SJCRH30 (cell line): ENCODE data around the gene MYL10. TPM values are rescaled to one million over a fixed set of nuclear protein-coding genes. Genes with fewer than 3 reads are reported as not detected.

Experiments
- DNase-seq, 2 experiments: peaks; one replicate each; pipeline ENCODE4 v3.0.0-alpha.2; 2015 to 2020
- H3K27ac ChIP-seq: fragments of 250-450 bp; sonication (Bioruptor Pico); 2 replicates; pipeline ENCODE4 v1.5.1; 2020; ENCODE audit warnings: mild to moderate bottlenecking, moderate library complexity
- H3K27me3 ChIP-seq: fragments of 250-450 bp; sonication (Bioruptor Pico); 2 replicates; pipeline ENCODE4 v1.5.1; 2020; ENCODE audit warnings: mild to moderate bottlenecking, moderate library complexity
- H3K36me3 ChIP-seq: fragments of 250-450 bp; sonication (Bioruptor Pico); 2 replicates; pipeline ENCODE4 v1.5.1; 2020; ENCODE audit warnings: mild to moderate bottlenecking, moderate library complexity
- H3K4me1 ChIP-seq: fragments of 250-450 bp; sonication (Bioruptor Pico); 2 replicates; pipeline ENCODE4 v1.5.1; 2020; ENCODE audit warnings: mild to moderate bottlenecking, moderate library complexity
- H3K4me3 ChIP-seq: fragments of 250-450 bp; sonication (Bioruptor Pico); 2 replicates; pipeline ENCODE4 v1.5.1; 2020; ENCODE audit warnings: mild to moderate bottlenecking, moderate library complexity
- H3K9me3 ChIP-seq: fragments of 250-450 bp; sonication (Bioruptor Pico); replicated peaks from 2 replicates; pipeline ENCODE4 v1.5.1; 2020; ENCODE audit warnings: mild to moderate bottlenecking, moderate library complexity
- total RNA-seq: library from RNA; depleted of rRNA; stranded (reverse); fragments of >200 nt; shearing (Covaris generic); gene quantifications from 2 replicates; pipeline ENCODE4 v1.2.3, GENCODE V29; 2014; rRNA removed

Gene MYL10
- total RNA-seq: 3.9 and 4.1 TPM in 2 replicates

DNA sequence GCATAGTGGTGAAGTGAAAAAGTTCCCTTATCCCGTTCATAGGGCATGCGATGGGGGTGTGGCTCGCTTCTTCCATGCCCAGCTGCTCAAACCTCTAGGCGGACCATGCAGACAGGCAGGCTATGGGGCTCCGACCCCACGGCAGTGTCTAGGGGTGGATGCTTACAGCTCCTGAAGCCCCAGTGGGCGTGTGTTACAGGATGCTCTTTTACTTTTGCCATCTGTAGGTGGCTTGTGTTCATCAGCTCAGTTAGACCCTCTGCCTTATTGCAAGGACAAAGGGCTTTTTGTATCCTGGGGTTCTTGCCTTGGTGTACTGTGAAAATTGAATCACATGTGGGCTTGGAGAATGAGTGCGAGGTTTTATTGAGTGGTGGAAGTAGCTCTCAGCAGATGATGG, at the start of gene MYL10:
Gene MYL10 (minus strand): TSS at position 126 of the 400 bp plus-strand sequence. CDS start 178 bp downstream, outside the sequence.
- DNase-seq: peak; percentile 76 to 88
- H3K4me3 ChIP-seq: no peak within 1 kb of the TSS
- no peaks in the 10 kb centered on the region for H3K27me3 ChIP-seq
- H3K27ac ChIP-seq: peak within 1 kb of the TSS; percentile 71
- peaks cover 62% of the 10 kb centered on the region for H3K4me1 ChIP-seq
- no peaks in the 10 kb centered on the region for H3K9me3 ChIP-seq
- H3K36me3 ChIP-seq: no peaks in the 10 kb centered on the region

GRCh38 chr7:101678658-101679057, 49.6 kb upstream of the MYL10 start:
- DNase-seq: no peak
- Histone ChIP-seq H3K36me3 (no peaks in the 10 kb centered on the region), H3K4me1 (0 out of 2 replicates have a peak, but pooled peaks cover 4% of the 10 kb centered on the region), H3K4me3 (no peak overlapping the region), H3K27ac (no peak overlapping the region), H3K27me3 (no peaks in the 10 kb centered on the region), H3K9me3 (no peaks in the 10 kb centered on the region)

DNA sequence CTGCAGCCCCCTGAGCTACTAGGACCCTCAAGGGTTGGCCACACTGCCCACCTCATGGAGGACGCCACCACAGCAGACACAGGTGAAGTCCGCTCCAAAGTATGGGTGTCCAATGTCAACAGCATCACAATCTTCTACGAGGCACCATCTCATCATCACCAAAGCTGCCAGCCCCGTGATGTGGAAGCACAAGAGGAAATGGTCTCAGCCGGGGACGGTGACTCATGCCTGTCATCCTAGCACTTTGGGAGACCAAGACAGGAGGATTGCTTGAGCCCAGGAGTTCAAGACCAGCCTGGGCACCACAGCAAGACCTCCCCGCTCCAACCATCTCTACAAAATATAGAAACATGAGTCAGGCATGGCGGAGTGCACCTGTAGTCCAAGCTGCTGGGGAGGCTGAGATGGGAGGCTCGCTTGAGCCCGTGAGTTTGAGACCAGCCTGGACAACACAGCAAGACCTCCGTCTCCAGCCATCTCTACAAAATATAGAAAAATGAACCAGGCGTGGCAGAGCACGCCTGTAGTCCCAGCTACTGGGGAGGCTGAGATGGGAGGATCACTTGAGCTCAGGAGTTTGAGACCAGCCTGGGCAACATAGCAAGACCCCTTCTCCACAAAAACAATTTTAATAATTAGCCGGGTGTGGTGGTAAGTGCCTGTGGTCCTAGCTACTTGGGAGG, 48.8 kb upstream of the MYL10 start:
- no peaks in the 10 kb centered on the region for H3K36me3 ChIP-seq
- no peak for DNase-seq
- H3K27me3 ChIP-seq: no peaks in the 10 kb centered on the region
- H3K4me1 ChIP-seq: 0 out of 2 replicates have a peak, but pooled peaks cover 4% of the 10 kb centered on the region
- H3K9me3 ChIP-seq: 0 out of 2 replicates have a peak, but pooled peaks cover 2% of the 10 kb centered on the region
- H3K27ac ChIP-seq: no peak overlapping the region
- H3K4me3 ChIP-seq: no peak overlapping the region

DNA sequence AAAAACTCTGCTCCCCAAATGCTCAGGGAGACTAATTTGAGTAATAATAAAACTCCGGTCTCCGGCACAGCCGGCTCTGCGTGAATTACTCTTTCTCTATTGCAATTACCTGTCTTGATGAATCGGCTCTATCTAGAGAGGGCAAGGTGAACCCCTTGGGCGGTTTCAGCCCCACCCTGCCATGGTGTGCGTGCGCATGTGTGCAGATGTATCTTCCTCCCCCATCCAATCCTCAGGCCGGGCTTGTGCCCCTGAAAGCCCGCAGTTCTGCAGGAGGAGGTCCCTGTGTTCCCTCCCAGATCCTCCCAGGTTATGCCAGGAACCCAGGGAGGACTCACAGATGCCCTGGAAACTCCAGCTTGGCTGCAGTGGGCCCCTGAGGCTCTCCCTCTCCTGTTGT, 48.3 kb upstream of the MYL10 start:
- 0 out of 2 replicates have a peak, but pooled peaks cover 4% of the 10 kb centered on the region for H3K4me1 ChIP-seq
- H3K4me3 ChIP-seq: no peak overlapping the region
- H3K27ac ChIP-seq: no peak overlapping the region
- H3K27me3 ChIP-seq: no peaks in the 10 kb centered on the region
- 0 out of 2 replicates have a peak, but pooled peaks cover 2% of the 10 kb centered on the region for H3K9me3 ChIP-seq
- DNase-seq: no peak
- H3K36me3 ChIP-seq: no peaks in the 10 kb centered on the region

GRCh38 chr7:101676956-101677355, 47.9 kb upstream of the MYL10 start:
- no peak overlapping the region for H3K27ac ChIP-seq
- H3K9me3 ChIP-seq: 0 out of 2 replicates have a peak, but pooled peaks cover 2% of the 10 kb centered on the region
- H3K4me1 ChIP-seq: peaks cover 5% of the 10 kb centered on the region; the same call in 1 of the 2 replicates
- no peaks in the 10 kb centered on the region for H3K36me3 ChIP-seq
- no peak overlapping the region for H3K4me3 ChIP-seq
- H3K27me3 ChIP-seq: no peaks in the 10 kb centered on the region
- DNase-seq: no peak

DNA sequence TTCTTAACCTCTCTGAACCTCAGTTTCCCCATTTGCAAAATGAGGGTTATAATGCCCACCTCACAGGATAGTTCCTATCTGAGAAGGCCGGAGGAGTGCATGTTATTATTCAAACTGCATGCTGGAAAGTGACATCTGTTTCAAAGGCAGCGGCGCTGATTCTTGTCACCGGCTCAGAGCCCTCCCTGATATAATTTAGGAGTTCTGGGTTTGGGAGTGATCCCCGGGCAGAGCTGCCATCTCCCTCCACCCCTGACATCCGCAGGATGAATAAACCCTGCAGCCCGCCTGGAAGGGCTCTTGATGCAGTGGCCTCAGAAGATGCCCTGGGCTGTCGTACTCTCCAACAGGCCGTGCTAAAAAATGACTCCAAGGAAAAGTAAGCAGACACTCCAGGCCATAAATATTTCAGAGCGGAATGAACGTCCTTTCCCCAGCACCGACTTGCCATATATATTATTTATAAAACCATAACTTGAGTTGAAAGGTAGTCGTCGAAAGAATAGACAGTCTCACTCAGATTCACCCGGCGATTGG, 47.0 kb upstream of the MYL10 start:
- H3K36me3 ChIP-seq: no peaks in the 10 kb centered on the region
- H3K4me3 ChIP-seq: no peak overlapping the region
- 0 out of 2 replicates have a peak, but pooled peaks cover 2% of the 10 kb centered on the region for H3K9me3 ChIP-seq
- no peak for DNase-seq
- H3K27me3 ChIP-seq: no peaks in the 10 kb centered on the region
- peaks cover 8% of the 10 kb centered on the region; the same call in 1 of the 2 replicates for H3K4me1 ChIP-seq
- no peak overlapping the region for H3K27ac ChIP-seq

- peaks cover 8% of the 10 kb centered on the region; the same call in 1 of the 2 replicates for H3K4me1 ChIP-seq
- H3K4me3 ChIP-seq: no peak overlapping the region
- H3K9me3 ChIP-seq: 0 out of 2 replicates have a peak, but pooled peaks cover 2% of the 10 kb centered on the region
- no peak for DNase-seq
- H3K36me3 ChIP-seq: no peaks in the 10 kb centered on the region
- no peak overlapping the region for H3K27ac ChIP-seq
- no peaks in the 10 kb centered on the region for H3K27me3 ChIP-seq
Measured at GRCh38 chr7:101674439-101674838, 45.3 kb upstream of the MYL10 start.

- peak; percentile 53 to 69 for DNase-seq
- no peaks in the 10 kb centered on the region for H3K36me3 ChIP-seq
- 0 out of 2 replicates have a peak, but pooled peaks cover 2% of the 10 kb centered on the region for H3K9me3 ChIP-seq
- no peaks in the 10 kb centered on the region for H3K27me3 ChIP-seq
- H3K4me1 ChIP-seq: peaks cover 8% of the 10 kb centered on the region; the same call in 1 of the 2 replicates
- H3K4me3 ChIP-seq: no peak overlapping the region
- no peak overlapping the region for H3K27ac ChIP-seq
Measured at GRCh38 chr7:101673951-101674350, 44.9 kb upstream of the MYL10 start.

- Histone ChIP-seq H3K27ac (no peak overlapping the region), H3K4me3 (no peak overlapping the region), H3K36me3 (no peaks in the 10 kb centered on the region), H3K27me3 (no peaks in the 10 kb centered on the region), H3K9me3 (0 out of 2 replicates have a peak, but pooled peaks cover 2% of the 10 kb centered on the region), H3K4me1 (peaks cover 8% of the 10 kb centered on the region; the same call in 1 of the 2 replicates)
- DNase-seq: no peak
Measured at GRCh38 chr7:101673315-101673714, 44.2 kb upstream of the MYL10 start.

- peak; percentile 25 to 56 for DNase-seq
- Histone ChIP-seq H3K4me3 (no peak overlapping the region), H3K27ac (no peak overlapping the region), H3K36me3 (no peaks in the 10 kb centered on the region), H3K4me1 (peaks cover 8% of the 10 kb centered on the region; the same call in 1 of the 2 replicates), H3K9me3 (0 out of 2 replicates have a peak, but pooled peaks cover 2% of the 10 kb centered on the region), H3K27me3 (no peaks in the 10 kb centered on the region)
Measured at GRCh38 chr7:101671371-101672356, 42.6 kb upstream of the MYL10 start.

- Histone ChIP-seq H3K27ac (no peak overlapping the region), H3K4me3 (no peak overlapping the region), H3K36me3 (no peaks in the 10 kb centered on the region), H3K9me3 (0 out of 2 replicates have a peak, but pooled peaks cover 2% of the 10 kb centered on the region), H3K4me1 (peaks cover 8% of the 10 kb centered on the region; the same call in 1 of the 2 replicates), H3K27me3 (no peaks in the 10 kb centered on the region)
- DNase-seq: no peak
Measured at GRCh38 chr7:101669307-101669706, 40.2 kb upstream of the MYL10 start.

GRCh38 chr7:101668726-101669125, 39.6 kb upstream of the MYL10 start:
- DNase-seq: no peak
- peaks cover 8% of the 10 kb centered on the region; the same call in 1 of the 2 replicates for H3K4me1 ChIP-seq
- no peaks in the 10 kb centered on the region for H3K27me3 ChIP-seq
- H3K27ac ChIP-seq: no peak overlapping the region
- no peak overlapping the region for H3K4me3 ChIP-seq
- 0 out of 2 replicates have a peak, but pooled peaks cover 2% of the 10 kb centered on the region for H3K9me3 ChIP-seq
- H3K36me3 ChIP-seq: no peaks in the 10 kb centered on the region

GRCh38 chr7:101667920-101668319, 38.8 kb upstream of the MYL10 start:
- Histone ChIP-seq H3K4me3 (no peak overlapping the region), H3K9me3 (0 out of 2 replicates have a peak, but pooled peaks cover 3% of the 10 kb centered on the region), H3K27me3 (no peaks in the 10 kb centered on the region), H3K27ac (no peak overlapping the region), H3K36me3 (no peaks in the 10 kb centered on the region), H3K4me1 (peaks cover 8% of the 10 kb centered on the region; the same call in 1 of the 2 replicates)
- no peak for DNase-seq

- Histone ChIP-seq H3K27me3 (no peaks in the 10 kb centered on the region), H3K9me3 (0 out of 2 replicates have a peak, but pooled peaks cover 3% of the 10 kb centered on the region), H3K36me3 (no peaks in the 10 kb centered on the region), H3K4me1 (peaks cover 8% of the 10 kb centered on the region; the same call in 1 of the 2 replicates), H3K27ac (no peak overlapping the region), H3K4me3 (no peak overlapping the region)
- no peak for DNase-seq
Measured at GRCh38 chr7:101667399-101667798, 38.3 kb upstream of the MYL10 start.
